B cell (primary cell): Measurements from ENCODE around the gene APOO.
"Not testable (repeated sequence)": the region's sequence is repeated elsewhere in the genome, so short reads cannot be mapped to it uniquely, and the experiment has no call there.

ENCODE experiments used
- EZH2 ChIP-seq: IDR thresholded peaks from 2 replicates; pipeline ENCODE4 v1.6.1; 2012; ENCODE audit warnings: borderline replicate concordance, low read depth, mild to moderate bottlenecking, moderate library complexity, low read length; ENCODE audit not compliant: insufficient read depth, poor library complexity, severe bottlenecking
- TF ChIP-seq, protein P1 (sequence below): fragments of 200-600 bp; IDR thresholded peaks from one replicate; pipeline ENCODE4 v1.8.0; 2022; ENCODE audit warnings: antibody characterized with exemption, mild to moderate bottlenecking

DNA sequence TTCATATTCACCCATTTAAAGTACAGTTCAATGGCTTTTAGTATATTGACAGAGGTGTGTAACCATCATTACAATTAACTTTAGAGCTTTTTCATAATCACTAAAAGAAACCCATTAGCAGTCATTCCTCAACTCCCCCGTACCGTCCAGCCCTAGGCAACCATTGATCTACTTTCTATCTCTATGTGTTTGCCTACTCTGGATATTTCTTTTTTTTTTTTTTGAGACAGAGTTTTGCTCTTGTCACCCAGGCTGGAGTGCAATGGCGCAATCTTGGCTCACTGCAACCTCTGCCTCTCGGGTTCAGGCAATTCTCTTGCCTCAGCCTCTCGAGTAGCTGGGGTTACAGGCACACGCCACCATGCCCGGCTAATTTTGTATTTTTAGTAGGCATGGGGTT, 48.5 kb downstream of the APOO start:
- TF ChIP-seq, protein P1, sequence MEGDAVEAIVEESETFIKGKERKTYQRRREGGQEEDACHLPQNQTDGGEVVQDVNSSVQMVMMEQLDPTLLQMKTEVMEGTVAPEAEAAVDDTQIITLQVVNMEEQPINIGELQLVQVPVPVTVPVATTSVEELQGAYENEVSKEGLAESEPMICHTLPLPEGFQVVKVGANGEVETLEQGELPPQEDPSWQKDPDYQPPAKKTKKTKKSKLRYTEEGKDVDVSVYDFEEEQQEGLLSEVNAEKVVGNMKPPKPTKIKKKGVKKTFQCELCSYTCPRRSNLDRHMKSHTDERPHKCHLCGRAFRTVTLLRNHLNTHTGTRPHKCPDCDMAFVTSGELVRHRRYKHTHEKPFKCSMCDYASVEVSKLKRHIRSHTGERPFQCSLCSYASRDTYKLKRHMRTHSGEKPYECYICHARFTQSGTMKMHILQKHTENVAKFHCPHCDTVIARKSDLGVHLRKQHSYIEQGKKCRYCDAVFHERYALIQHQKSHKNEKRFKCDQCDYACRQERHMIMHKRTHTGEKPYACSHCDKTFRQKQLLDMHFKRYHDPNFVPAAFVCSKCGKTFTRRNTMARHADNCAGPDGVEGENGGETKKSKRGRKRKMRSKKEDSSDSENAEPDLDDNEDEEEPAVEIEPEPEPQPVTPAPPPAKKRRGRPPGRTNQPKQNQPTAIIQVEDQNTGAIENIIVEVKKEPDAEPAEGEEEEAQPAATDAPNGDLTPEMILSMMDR, result not testable (repeated sequence)
- TF ChIP-seq EZH2, result not testable (repeated sequence)
